GM06990 (cell line): Measurements from ENCODE around the gene HMBS.
A peak's percentile ranks its signal among the peaks of the same experiment; 100 is the strongest.
"Not testable (repeated sequence)": the region's sequence is repeated elsewhere in the genome, so short reads cannot be mapped to it uniquely, and the experiment has no call there.

Source experiments
- DNase-seq: peaks from one replicate; pipeline ENCODE4 v3.0.0-alpha.2; 2011; ENCODE audit not compliant: insufficient read length; ENCODE audit errors: extremely low read depth
- H3K27me3 ChIP-seq: replicated peaks from 2 replicates; pipeline ENCODE4 v1.6.0; 2011; ENCODE audit warnings: low read length; ENCODE audit not compliant: control insufficient read depth, insufficient read depth
- H3K36me3 ChIP-seq: 2 replicates; pipeline ENCODE4 v1.5.1; 2011; ENCODE audit warnings: low read length; ENCODE audit not compliant: control insufficient read depth, insufficient read depth
- H3K4me3 ChIP-seq: replicated peaks from 2 replicates; pipeline ENCODE4 v1.5.1; 2011; ENCODE audit warnings: low read depth, mild to moderate bottlenecking, control low read depth, low read length
- TF ChIP-seq, protein P1 (sequence below): IDR thresholded peaks from 2 replicates; pipeline ENCODE4 v1.5.1; 2011; ENCODE audit warnings: low read length, control low read depth, mild to moderate bottlenecking, inconsistent platforms; ENCODE audit not compliant: insufficient read depth, poor library complexity, severe bottlenecking

The HMBS gene

DNA sequence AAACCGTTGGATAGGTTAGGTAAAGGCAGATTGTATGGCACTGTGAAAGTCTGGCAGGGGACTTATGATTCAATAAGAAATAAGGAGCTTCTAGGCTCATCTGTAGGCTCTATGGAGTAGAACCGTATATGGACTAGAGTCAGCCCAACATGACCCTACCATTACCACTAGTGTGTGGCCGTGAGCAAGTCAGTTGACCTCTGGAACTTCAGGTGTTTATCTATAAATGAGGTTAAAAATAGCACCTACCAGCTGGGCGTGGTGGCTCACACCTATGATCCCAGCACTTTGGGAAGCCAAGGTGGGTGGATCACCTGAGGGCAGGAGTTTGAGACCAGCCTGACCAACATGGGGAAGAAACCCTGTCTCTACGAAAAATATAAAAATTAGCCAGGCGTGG is 41.1 kb downstream of the HMBS start:
- Histone ChIP-seq H3K4me3 (no peak overlapping the region), H3K36me3 (peaks cover 9% of the 10 kb centered on the region), H3K27me3 (no peaks in the 10 kb centered on the region)
- DNase-seq: no peak
- TF ChIP-seq, protein P1, sequence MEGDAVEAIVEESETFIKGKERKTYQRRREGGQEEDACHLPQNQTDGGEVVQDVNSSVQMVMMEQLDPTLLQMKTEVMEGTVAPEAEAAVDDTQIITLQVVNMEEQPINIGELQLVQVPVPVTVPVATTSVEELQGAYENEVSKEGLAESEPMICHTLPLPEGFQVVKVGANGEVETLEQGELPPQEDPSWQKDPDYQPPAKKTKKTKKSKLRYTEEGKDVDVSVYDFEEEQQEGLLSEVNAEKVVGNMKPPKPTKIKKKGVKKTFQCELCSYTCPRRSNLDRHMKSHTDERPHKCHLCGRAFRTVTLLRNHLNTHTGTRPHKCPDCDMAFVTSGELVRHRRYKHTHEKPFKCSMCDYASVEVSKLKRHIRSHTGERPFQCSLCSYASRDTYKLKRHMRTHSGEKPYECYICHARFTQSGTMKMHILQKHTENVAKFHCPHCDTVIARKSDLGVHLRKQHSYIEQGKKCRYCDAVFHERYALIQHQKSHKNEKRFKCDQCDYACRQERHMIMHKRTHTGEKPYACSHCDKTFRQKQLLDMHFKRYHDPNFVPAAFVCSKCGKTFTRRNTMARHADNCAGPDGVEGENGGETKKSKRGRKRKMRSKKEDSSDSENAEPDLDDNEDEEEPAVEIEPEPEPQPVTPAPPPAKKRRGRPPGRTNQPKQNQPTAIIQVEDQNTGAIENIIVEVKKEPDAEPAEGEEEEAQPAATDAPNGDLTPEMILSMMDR: no peak

DNA sequence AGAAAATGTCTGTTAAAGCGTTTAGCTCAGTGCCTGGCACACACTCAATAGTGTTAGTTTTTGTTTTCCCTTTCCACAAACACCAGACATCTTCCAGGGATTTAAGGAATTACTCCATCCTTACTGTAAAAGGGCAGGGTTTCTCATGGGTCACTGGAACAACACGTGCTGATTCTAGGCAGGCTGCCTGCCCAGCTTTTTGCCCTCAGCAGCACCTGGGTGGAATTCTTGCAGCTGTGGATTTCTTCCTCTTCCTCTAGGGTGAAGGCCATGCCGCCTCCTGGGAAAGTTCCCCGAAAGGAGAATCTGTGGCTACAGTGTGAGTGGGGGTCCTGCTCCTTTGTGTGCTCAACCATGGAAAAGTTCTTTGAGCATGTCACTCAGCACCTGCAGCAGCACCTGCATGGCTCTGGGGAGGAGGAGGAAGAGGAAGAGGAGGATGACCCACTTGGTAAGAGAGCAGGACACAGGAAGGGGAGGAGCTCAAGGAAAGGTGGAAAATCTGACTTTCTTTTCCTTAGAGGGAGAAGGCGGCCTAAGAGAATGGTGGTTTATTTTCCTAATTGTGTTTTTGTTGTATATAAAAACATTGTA is 42.1 kb downstream of the HMBS start:
- Histone ChIP-seq H3K36me3 (peaks cover 13% of the 10 kb centered on the region), H3K4me3 (no peak overlapping the region), H3K27me3 (no peaks in the 10 kb centered on the region)
- TF ChIP-seq, protein P1: no peak
- no peak for DNase-seq

DNA sequence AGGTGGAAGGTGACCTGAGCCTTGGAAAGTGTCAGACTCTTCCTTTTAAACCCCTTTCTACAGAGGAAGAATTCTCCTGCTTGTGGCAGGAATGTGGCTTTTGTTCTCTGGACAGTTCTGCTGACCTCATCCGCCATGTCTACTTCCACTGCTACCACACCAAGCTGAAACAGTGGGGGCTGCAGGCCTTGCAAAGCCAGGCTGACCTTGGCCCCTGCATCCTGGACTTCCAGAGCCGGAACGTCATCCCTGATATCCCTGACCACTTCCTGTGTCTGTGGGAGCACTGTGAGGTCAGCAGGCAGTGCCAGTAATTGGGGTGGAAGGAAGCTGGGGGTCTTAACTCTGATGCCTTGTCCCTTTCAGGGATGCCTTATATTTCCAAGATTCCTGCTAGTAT is 46.0 kb downstream of the HMBS start:
- H3K36me3 ChIP-seq: peaks cover 27% of the 10 kb centered on the region
- no peak overlapping the region for H3K4me3 ChIP-seq
- H3K27me3 ChIP-seq: no peaks in the 10 kb centered on the region
- no peak for DNase-seq
- TF ChIP-seq, protein P1: no peak

DNA sequence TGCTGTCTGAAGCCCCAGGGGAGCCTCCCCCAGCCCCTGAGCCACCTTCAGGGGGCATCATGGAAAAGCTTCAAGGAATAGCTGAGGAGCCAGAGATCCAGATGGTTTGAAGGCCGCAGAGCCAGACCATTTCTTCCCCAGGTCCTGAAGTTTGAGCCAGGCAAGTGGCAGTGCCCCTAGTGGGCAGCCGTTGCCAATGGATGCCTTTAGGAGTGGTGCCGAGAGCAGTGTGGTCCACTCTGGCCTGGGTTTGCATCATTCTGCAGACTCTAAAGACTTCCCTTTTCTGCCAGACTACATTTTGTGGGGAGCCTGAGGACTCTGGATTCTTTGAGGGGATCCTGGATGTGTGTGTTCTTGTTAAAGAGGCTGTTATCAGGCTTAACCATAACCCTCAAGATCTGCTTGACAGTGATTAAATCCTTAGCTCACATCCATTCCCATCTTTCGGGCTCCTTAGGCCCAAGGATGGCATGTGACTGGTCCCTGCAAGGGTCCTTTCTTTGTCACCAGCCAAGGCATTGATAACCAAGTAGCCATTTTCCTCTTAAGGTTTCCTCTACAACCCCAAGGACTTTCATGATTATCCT is 49.8 kb downstream of the HMBS start:
- no peak for DNase-seq
- H3K27me3 ChIP-seq: no peaks in the 10 kb centered on the region
- peaks cover 27% of the 10 kb centered on the region for H3K36me3 ChIP-seq
- no peak overlapping the region for H3K4me3 ChIP-seq
- TF ChIP-seq, protein P1: peak; percentile 59

DNA sequence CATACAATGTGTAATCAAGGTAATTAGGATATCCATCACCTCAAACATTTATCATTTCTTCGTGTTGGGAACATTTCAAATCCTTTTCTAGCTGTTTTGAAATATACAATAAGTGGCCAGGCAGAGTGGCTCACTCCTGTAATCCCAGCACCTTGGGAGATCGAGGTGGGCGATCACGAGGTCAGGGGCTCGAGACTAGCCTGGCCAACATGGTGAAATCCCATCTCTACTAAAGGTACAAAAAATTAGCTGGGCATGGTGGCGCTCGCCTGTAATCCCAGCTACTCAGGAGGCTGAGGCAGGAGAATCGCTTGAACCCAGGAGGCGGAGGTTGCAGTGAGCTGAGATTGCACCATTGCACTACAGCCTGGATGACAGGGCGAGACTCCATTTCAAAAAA is 54.6 kb downstream of the HMBS start:
- not testable (repeated sequence) for H3K36me3 ChIP-seq, DNase-seq, H3K4me3 ChIP-seq, H3K27me3 ChIP-seq
